Jurkat, Clone E6-1 (cell line): Measurements from ENCODE around the gene MAPKAPK2. TPM values are rescaled to one million over a fixed set of nuclear protein-coding genes. Genes with fewer than 3 reads are reported as not detected.
"Not testable (repeated sequence)": the region's sequence is repeated elsewhere in the genome, so short reads cannot be mapped to it uniquely, and the experiment has no call there.

Experiments used
- DNase-seq: peaks from one replicate; pipeline ENCODE4 v3.0.0-alpha.2; 2011; ENCODE audit warnings: low read depth, low spot score
- H3K4me3 ChIP-seq: 2 replicates; pipeline ENCODE4 v1.5.1; 2011; ENCODE audit warnings: mild to moderate bottlenecking, low read length, control low read depth, moderate library complexity
- polyA plus RNA-seq: library from polyadenylated mRNA; unstranded; fragments of >200 nt; gene quantifications from one replicate; pipeline ENCODE4 v1.2.1, GENCODE V29; 2012; ENCODE audit warnings: missing spikeins; ENCODE audit not compliant: insufficient read length, insufficient read depth

The MAPKAPK2 gene
- polyA plus RNA-seq = 42.0 TPM

- no peak for DNase-seq
- H3K4me3 ChIP-seq = peak within 1 kb of the TSS; percentile 89
Observed at GRCh38 chr1:206684478-206685333, at the start of gene MAPKAPK2. Gene MAPKAPK2 (plus strand): TSS chr1:206684905. CDS start chr1:206685230, 325 bp downstream.

- DNase-seq = peak; percentile 85
- H3K4me3 ChIP-seq = peak within 1 kb of the TSS; percentile 71
Observed at GRCh38 chr1:206635080-206635977, 49.4 kb upstream of the MAPKAPK2 start, which contains the start of gene DYRK3. Gene DYRK3 (plus strand): TSS chr1:206635536. CDS start chr1:206635704, 168 bp downstream.

- peak overlapping the region; percentile 71 for H3K4me3 ChIP-seq
- DNase-seq = no peak
Observed at GRCh38 chr1:206635978-206636345, 48.7 kb upstream of the MAPKAPK2 start.

DNA sequence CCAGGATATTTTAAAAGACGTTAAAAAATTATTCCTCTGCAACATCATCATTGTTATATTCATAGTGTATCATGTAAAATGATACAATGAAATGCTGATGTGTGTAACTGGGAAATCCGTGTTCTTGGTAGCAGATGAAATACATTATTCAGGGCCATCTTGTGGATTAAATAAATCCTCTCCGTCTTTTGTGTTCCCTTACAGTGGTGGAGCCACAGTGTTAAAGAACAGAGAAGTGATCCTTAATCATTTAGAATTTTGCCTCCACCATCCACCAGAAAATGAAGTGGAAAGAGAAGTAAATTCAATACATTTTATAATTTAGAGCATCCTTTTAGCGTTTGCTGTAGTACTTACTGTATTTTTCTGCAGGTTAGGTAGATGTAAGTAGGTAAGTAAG, 48.0 kb upstream of the MAPKAPK2 start:
- no peak for DNase-seq

GRCh38 chr1:206637605-206638004, 47.1 kb upstream of the MAPKAPK2 start:
- H3K4me3 ChIP-seq = no peak overlapping the region

More for the DNA sequence above, 48.0 kb upstream of the MAPKAPK2 start:
- no peak overlapping the region for H3K4me3 ChIP-seq

GRCh38 chr1:206642074-206642473, 42.6 kb upstream of the MAPKAPK2 start:
- not testable (repeated sequence) for DNase-seq

More at GRCh38 chr1:206637605-206638004, 47.1 kb upstream of the MAPKAPK2 start:
- DNase-seq = no peak

GRCh38 chr1:206643118-206643698, 41.5 kb upstream of the MAPKAPK2 start:
- no peak overlapping the region for H3K4me3 ChIP-seq
- DNase-seq = no peak

More at GRCh38 chr1:206642074-206642473, 42.6 kb upstream of the MAPKAPK2 start:
- not testable (repeated sequence) for H3K4me3 ChIP-seq

- H3K4me3 ChIP-seq = no peak overlapping the region
- no peak for DNase-seq
Observed at GRCh38 chr1:206646504-206646903, 38.2 kb upstream of the MAPKAPK2 start.

- no peak overlapping the region for H3K4me3 ChIP-seq
- DNase-seq = no peak
Observed at GRCh38 chr1:206647224-206647623, 37.5 kb upstream of the MAPKAPK2 start.

DNA sequence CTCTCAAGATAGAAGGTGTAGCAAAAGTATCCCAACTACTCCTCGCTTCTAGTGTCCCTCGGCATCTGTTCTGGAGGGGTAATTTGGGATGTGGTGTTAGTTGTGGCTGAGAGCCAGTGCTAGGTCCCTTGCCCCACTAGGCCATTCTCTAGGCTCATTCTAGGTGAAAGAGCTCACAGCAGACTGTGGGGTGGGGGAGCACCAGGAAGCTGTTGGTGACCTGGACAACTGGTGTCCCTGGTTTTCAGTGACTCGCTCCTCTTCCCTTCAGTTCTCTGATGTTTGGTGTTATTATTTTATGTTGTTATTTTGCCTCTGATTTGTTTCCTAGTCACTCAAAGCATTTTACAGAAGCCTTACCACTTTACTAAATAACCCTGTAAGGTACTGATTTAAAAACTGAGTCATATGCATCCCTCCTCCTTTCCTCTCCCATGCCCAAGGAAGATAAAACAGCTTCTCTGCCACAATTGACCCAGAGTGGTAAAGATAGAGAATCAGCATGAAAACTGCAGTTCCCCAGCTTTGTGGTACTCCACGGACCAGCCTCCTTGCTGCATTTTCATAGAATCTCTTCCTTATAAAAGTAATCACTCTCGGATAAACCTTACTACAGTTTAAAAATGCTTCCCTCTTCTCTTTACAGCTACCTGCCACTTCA, 35.3 kb upstream of the MAPKAPK2 start:
- DNase-seq = no peak

DNA sequence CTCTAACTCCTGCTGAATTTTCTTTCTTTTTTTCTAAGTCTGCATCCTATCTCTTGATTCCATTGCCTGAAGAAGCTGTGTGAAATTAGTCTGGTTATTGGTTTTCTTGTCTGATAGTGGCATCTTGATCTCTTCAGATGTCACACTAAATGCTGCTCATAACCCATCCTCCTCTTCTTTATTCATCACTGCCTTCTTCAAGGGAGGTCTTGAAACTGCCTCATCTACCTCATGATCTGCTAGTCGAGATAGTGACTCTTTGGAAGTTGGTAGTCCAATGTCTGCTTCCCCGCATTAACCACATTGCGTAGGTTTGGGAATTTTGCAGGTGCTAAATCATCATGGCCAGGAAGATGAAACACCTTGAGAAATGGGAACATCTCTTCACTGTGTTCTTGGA, 33.7 kb upstream of the MAPKAPK2 start:
- H3K4me3 ChIP-seq = no peak overlapping the region
- no peak for DNase-seq

More for the DNA sequence above, 35.3 kb upstream of the MAPKAPK2 start:
- H3K4me3 ChIP-seq = no peak overlapping the region

GRCh38 chr1:206651958-206652890, 32.5 kb upstream of the MAPKAPK2 start:
- DNase-seq = no peak
- no peak overlapping the region for H3K4me3 ChIP-seq

DNA sequence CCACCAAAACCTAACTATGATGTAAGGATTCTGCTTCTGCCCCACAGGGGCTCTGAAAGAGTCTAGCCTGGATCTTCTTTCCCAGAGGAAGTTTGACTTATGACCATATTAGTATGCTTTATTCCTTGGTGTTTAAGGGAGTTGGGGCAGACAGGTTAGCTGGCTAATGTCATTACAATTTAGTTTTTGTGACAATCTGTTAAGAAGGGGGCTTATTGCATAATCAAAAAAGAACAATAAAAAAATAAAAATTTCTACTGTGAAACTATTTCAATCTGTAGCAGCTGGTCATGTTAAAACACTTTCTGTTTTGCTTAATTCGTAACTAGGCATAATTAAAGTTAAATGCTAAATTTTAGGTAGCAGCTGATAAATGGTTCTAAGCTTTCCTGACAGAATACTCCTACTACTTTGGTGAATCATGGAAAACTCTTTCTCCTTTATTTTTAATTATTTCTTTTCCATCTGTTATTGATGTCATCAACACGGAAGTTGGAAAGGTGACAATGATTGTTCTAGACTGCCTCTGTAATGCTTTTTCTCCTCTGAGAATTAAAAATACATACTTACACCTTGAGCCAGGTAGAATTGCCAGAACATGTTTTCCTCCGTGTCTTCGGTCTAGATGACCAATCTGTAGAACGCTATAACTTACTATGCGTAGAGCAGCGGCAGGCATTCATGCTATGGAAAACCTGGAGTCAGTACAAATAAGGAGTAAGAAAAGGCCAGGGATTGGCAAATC, 30.8 kb upstream of the MAPKAPK2 start:
- no peak overlapping the region for H3K4me3 ChIP-seq
- DNase-seq = no peak

DNA sequence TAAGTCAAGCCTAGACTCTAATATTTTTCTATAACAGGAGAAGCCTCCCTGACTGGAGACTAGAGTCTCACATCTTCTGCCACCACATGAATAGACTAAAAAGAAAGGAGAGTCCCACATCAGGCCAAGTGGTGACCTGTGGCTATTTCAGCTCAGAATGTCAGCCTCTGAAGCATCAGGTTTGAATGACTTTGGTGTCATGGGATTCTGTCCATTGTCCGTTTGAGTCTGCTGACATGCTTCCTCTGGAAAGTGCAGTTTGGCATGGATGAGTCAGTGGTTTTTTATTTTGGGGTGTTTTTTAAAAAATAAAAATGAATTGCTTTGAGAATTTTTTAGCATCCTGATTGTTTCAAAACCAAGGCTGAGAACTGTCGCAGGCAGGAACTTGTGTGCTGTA, 29.9 kb upstream of the MAPKAPK2 start:
- H3K4me3 ChIP-seq = no peak overlapping the region
- no peak for DNase-seq

DNA sequence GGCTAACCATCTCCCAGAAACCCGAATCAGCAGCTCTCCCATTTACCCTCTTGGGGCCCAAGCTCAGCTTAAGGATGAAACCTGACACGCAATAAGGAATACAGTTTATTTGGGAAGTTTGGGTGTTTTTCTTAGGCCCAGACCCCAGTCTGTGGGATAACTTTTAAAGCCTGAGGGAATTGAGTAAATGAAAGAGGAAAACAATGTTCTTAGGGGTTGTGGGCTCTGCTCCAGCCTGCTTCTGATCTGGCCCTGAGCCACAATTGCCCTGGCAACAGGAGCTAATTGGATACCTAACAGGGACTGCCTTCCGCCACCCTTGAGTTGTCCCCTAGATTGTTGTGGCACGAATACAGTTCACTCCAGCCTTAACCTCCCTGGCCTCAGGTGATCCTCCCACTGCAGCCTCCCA, 29.2 kb upstream of the MAPKAPK2 start:
- no peak overlapping the region for H3K4me3 ChIP-seq
- DNase-seq = no peak

DNA sequence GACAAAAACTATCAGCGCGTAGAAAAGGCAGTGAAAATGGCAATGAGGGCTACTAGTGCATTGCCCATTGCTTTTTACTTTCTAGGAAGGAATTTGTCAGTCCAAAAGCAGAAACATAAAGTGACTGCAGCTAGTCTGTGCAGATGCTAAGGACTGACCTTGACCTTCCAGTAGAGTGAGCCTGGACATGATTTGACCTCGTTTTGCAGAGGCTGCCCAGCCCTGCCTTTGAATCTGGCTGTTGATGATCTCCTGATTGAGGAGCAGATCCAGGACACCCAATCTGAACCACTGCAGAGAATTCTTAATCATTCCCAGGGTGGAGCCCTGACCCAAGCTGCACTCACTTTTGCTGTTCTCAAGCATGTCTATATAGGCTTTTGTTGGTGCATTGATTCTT, 27.8 kb upstream of the MAPKAPK2 start:
- no peak overlapping the region for H3K4me3 ChIP-seq
- no peak for DNase-seq

GRCh38 chr1:206657751-206658150, 27.0 kb upstream of the MAPKAPK2 start:
- peak overlapping the region; percentile 39 for H3K4me3 ChIP-seq
- no peak for DNase-seq
